Common myeloid progenitor, CD34-positive (primary cell): Measurements from ENCODE around the gene ANKRD27.
A peak's percentile ranks its signal among the peaks of the same experiment; 100 is the strongest.

Source experiments
- CTCF ChIA-PET: fragments of 350-600 bp; sonication (Branson Sonifier 250); formaldehyde crosslinking; loops from one replicate; lab custom pipeline; 2021; ENCODE audit warnings: antibody characterized with exemption; lab: Charles Lee
- POLR2A ChIA-PET: fragments of 350-600 bp; sonication (Branson Sonifier 250); formaldehyde crosslinking; loops from one replicate; lab custom pipeline; 2021; ENCODE audit warnings: antibody characterized with exemption; lab: Charles Lee
- DNase-seq, 3 donors: peaks; one replicate each; pipeline versions ENCODE4 v3.0.0 to v3.0.0-alpha.2; 2013
- H3K27ac ChIP-seq, 2 experiments: 1 replicate in 1 of 2; 2 replicates in 1 of 2; pipeline ENCODE4 v1.7.0; 2013; ENCODE audit warnings: inconsistent platforms in 2 of 2, low read length in 2 of 2, mild to moderate bottlenecking in 2 of 2, low read depth in 1 of 2, moderate library complexity in 1 of 2; ENCODE audit not compliant: severe bottlenecking in 2 of 2, insufficient read depth in 1 of 2, poor library complexity in 1 of 2
- H3K27me3 ChIP-seq, 5 experiments: replicated peaks in 2 of 5; 1 replicate in 3 of 5; 2 replicates in 2 of 5; pipeline versions ENCODE4 v1.6.1 to v1.7.0; 2013; ENCODE audit warnings: low read length in 4 of 5, mild to moderate bottlenecking in 2 of 5, moderate library complexity in 2 of 5, inconsistent platforms in 1 of 5; ENCODE audit not compliant: insufficient read depth in 5 of 5, control insufficient read depth in 4 of 5
- H3K36me3 ChIP-seq, 4 experiments: 1 replicate in 2 of 4; 2 replicates in 2 of 4; pipeline versions ENCODE4 v1.6.1 to v1.7.0; 2013; ENCODE audit warnings: low read length in 3 of 4, control low read depth in 1 of 4, mild to moderate bottlenecking in 1 of 4; ENCODE audit not compliant: control insufficient read depth in 4 of 4, insufficient read depth in 4 of 4
- H3K4me1 ChIP-seq, 4 experiments: 1 replicate in 3 of 4; 2 replicates in 1 of 4; pipeline versions ENCODE4 v1.6.1 to v1.7.1; 2013; ENCODE audit warnings: low read length in 3 of 4, mild to moderate bottlenecking in 3 of 4, control low read depth in 1 of 4, inconsistent platforms in 1 of 4, moderate library complexity in 1 of 4; ENCODE audit not compliant: control insufficient read depth in 4 of 4, insufficient read depth in 4 of 4; ENCODE audit errors: control extremely low read depth in 1 of 4
- H3K4me3 ChIP-seq, 7 experiments: 1 replicate in 4 of 7; 2 replicates in 3 of 7; pipeline versions ENCODE4 v1.5.1 to v1.7.0; 2013; ENCODE audit warnings: mild to moderate bottlenecking in 7 of 7, low read length in 6 of 7, moderate library complexity in 6 of 7, inconsistent platforms in 2 of 7, low read depth in 2 of 7, control low read depth in 1 of 7; ENCODE audit not compliant: insufficient read depth in 4 of 7, control insufficient read depth in 1 of 7; ENCODE audit errors: extremely low read depth in 1 of 7
- H3K9me3 ChIP-seq, 5 experiments: 1 replicate in 4 of 5; 2 replicates in 1 of 5; pipeline versions ENCODE4 v1.6.1 to v1.7.1; 2013; ENCODE audit warnings: low read length in 4 of 5, mild to moderate bottlenecking in 2 of 5, inconsistent platforms in 1 of 5, low read depth in 1 of 5, moderate library complexity in 1 of 5; ENCODE audit not compliant: control insufficient read depth in 4 of 5, insufficient read depth in 2 of 5; ENCODE audit errors: control extremely low read depth in 1 of 5
- WGBS: methylation state at CpG from one replicate; pipeline ENCODE4 v1.1.5; 2013; ENCODE audit not compliant: insufficient coverage; 5-methylcytosine and 5-hydroxymethylcytosine counted together

The ANKRD27 gene

DNA sequence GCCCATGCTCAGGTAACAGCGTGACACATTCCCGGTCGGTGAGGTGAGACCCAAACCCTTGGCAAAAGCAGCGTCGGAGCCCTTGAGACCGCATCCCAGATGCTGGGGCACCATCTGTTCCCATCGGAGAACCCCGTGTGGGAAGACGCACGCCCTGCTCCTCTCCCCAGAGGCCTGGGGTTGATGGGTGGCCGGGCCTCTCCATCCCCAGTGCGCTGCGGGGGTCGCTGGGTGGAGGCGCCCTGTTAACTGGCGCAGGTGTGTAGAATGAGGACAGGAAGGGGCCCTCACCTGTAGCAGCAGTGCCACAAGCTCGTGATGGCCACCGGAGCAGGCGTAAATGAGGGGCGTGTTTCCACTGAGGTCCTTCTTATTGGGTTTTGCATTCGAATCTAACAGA, 69.4 kb downstream of the ANKRD27 start:
- POLR2A ChIA-PET: no interaction called here
- no peak for DNase-seq
- Histone ChIP-seq H3K36me3 (peaks cover 19 to 68% (median 50%) of the 10 kb centered on the region in 4 experiments), H3K9me3 (no peaks in the 10 kb centered on the region), H3K27ac (no peak overlapping the region), H3K27me3 (no peaks in the 10 kb centered on the region), H3K4me3 (no peak overlapping the region), H3K4me1 (no peaks in the 10 kb centered on the region)
- WGBS: 92% methylated on average over 15 of the region's 21 CpGs
- CTCF ChIA-PET: no interaction called here

DNA sequence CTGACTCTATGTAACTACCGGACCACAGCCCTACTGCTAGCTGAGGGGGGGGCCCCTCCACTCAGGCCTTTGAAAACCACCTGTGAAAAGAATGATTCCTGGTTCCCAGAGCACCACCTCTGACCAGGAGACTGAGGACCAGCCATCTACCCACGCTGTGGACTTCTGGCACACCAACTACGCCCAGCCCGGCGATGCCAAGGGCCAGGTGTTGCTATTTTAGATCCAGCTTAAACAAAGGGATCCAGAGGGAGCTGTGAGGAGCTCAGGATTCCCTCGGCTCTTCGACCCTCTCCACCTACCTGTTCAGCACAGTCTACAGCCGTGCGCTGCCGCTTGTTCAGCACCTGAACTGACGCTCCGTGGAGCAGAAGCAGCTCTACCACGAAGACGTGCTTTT, 71.0 kb downstream of the ANKRD27 start:
- DNase-seq: no peak
- over 99% methylated on average over 14 of the region's 14 CpGs for WGBS
- POLR2A ChIA-PET: no interaction called here
- Histone ChIP-seq H3K36me3 (peaks cover 23 to 71% (median 52%) of the 10 kb centered on the region in 4 experiments), H3K9me3 (no peaks in the 10 kb centered on the region), H3K4me1 (no peaks in the 10 kb centered on the region), H3K27me3 (no peaks in the 10 kb centered on the region), H3K27ac (no peak overlapping the region), H3K4me3 (no peak overlapping the region)
- CTCF ChIA-PET: interaction anchor here (1.2 kb wide), 1 partner anchor 8 kb away, joined by 4 read pairs; no protein-coding TSS in a partner anchor

- Histone ChIP-seq H3K27ac (no peak overlapping the region), H3K9me3 (no peaks in the 10 kb centered on the region), H3K27me3 (no peaks in the 10 kb centered on the region), H3K4me1 (no peaks in the 10 kb centered on the region), H3K4me3 (no peak overlapping the region), H3K36me3 (peaks cover 33 to 76% (median 57%) of the 10 kb centered on the region in 4 experiments)
- ChIA-PET CTCF (interaction anchor here (0.7 to 1.7 kb wide), 7 partner anchors 16 to 519 kb away, joined by 3 to 4 read pairs (median 3); no protein-coding TSS in a partner anchor), POLR2A (no interaction called here)
- WGBS: 30% methylated on average over 2 of the region's 2 CpGs
- peak; percentile 63 to 82 (median 81) for DNase-seq
Observed at GRCh38 chr19:32599736-32600157, 75.2 kb downstream of the ANKRD27 start.

GRCh38 chr19:32599258-32599657, 75.7 kb downstream of the ANKRD27 start:
- no peak for DNase-seq
- ChIA-PET POLR2A (no interaction called here), CTCF (interaction anchor here (0.9 to 1.7 kb wide), 5 partner anchors 13 to 97 kb away, joined by 3 to 4 read pairs (median 3); no protein-coding TSS in a partner anchor)
- 98% methylated on average over 5 of the region's 6 CpGs for WGBS
- no peak overlapping the region for H3K27ac ChIP-seq
- H3K4me1 ChIP-seq: no peaks in the 10 kb centered on the region
- no peaks in the 10 kb centered on the region for H3K9me3 ChIP-seq
- H3K36me3 ChIP-seq: peaks cover 33 to 79% (median 58%) of the 10 kb centered on the region in 4 experiments
- no peak overlapping the region for H3K4me3 ChIP-seq
- no peaks in the 10 kb centered on the region for H3K27me3 ChIP-seq

GRCh38 chr19:32598022-32598421, 77.0 kb downstream of the ANKRD27 start:
- Histone ChIP-seq H3K27ac (no peak overlapping the region), H3K4me3 (no peak overlapping the region), H3K27me3 (no peaks in the 10 kb centered on the region), H3K36me3 (peaks cover 27 to 75% (median 56%) of the 10 kb centered on the region in 4 experiments), H3K9me3 (peaks cover 0 to 2% (median 0%) of the 10 kb centered on the region in 5 experiments), H3K4me1 (no peaks in the 10 kb centered on the region)
- WGBS: 96% methylated on average over 11 of the region's 11 CpGs
- POLR2A ChIA-PET: no interaction called here
- no peak for DNase-seq
- CTCF ChIA-PET: interaction anchor here (1.0 to 1.2 kb wide), 5 partner anchors 12 to 95 kb away, joined by 3 read pairs; no protein-coding TSS in a partner anchor

- H3K4me1 ChIP-seq: no peaks in the 10 kb centered on the region
- 100% methylated on average over 2 of the region's 6 CpGs for WGBS
- H3K27me3 ChIP-seq: no peaks in the 10 kb centered on the region
- peaks cover 0 to 2% (median 0%) of the 10 kb centered on the region in 5 experiments for H3K9me3 ChIP-seq
- no peak overlapping the region for H3K4me3 ChIP-seq
- H3K36me3 ChIP-seq: peaks cover 26 to 62% (median 49%) of the 10 kb centered on the region in 4 experiments
- ChIA-PET POLR2A (no interaction called here), CTCF (interaction anchor here (1.1 kb wide), 1 partner anchor 259 kb away, joined by 3 read pairs; no protein-coding TSS in a partner anchor)
- no peak for DNase-seq
- H3K27ac ChIP-seq: no peak overlapping the region
Observed at GRCh38 chr19:32595491-32595890, 79.5 kb downstream of the ANKRD27 start.

GRCh38 chr19:32594021-32594420, 81.0 kb downstream of the ANKRD27 start:
- Histone ChIP-seq H3K4me1 (no peaks in the 10 kb centered on the region), H3K9me3 (peaks cover 0 to 2% (median 0%) of the 10 kb centered on the region in 5 experiments), H3K4me3 (no peak overlapping the region), H3K27ac (no peak overlapping the region), H3K27me3 (no peaks in the 10 kb centered on the region), H3K36me3 (peaks cover 22 to 54% (median 42%) of the 10 kb centered on the region in 4 experiments)
- 100% methylated on average over 2 of the region's 2 CpGs for WGBS
- DNase-seq: no peak
- CTCF ChIA-PET: interaction anchor here (0.5 to 1.1 kb wide), 3 partner anchors 11 to 89 kb away, joined by 3 read pairs; no protein-coding TSS in a partner anchor
- POLR2A ChIA-PET: no interaction called here
